Fibroblast of skin of left biceps (primary cell): ENCODE results near the gene TKT.

Experiments
- DNase-seq, 2 experiments: peaks; one replicate each; pipeline ENCODE4 v3.0.0-alpha.2; 2013; ENCODE audit warnings: low read depth in 2 of 2

TKT gene

GRCh38 chr3:53198256-53198977, 57.4 kb downstream of the TKT start:
- DNase-seq = no peak

- DNase-seq = peak in 1 of 2 experiments; percentile 42
Measured at GRCh38 chr3:53196575-53197407, 59.0 kb downstream of the TKT start.

- no peak for DNase-seq
Measured at GRCh38 chr3:53195602-53196574, 59.9 kb downstream of the TKT start.

GRCh38 chr3:53195066-53195450, 60.8 kb downstream of the TKT start:
- DNase-seq = no peak

- DNase-seq = no peak
Measured at GRCh38 chr3:53194210-53195065, 61.4 kb downstream of the TKT start.

- DNase-seq = no peak
Measured at GRCh38 chr3:53193466-53194209, 62.2 kb downstream of the TKT start.

- DNase-seq = no peak
Measured at GRCh38 chr3:53192608-53193007, 63.2 kb downstream of the TKT start.

GRCh38 chr3:53191836-53192480, 63.9 kb downstream of the TKT start:
- DNase-seq = no peak

- no peak for DNase-seq
Measured at GRCh38 chr3:53190659-53191058, 65.2 kb downstream of the TKT start.

- no peak for DNase-seq
Measured at GRCh38 chr3:53189276-53189675, 66.5 kb downstream of the TKT start.

- no peak for DNase-seq
Measured at GRCh38 chr3:53188720-53189119, 67.1 kb downstream of the TKT start.

GRCh38 chr3:53188136-53188685, 67.6 kb downstream of the TKT start:
- DNase-seq = no peak

- DNase-seq = peak; percentile 13 to 17
Measured at GRCh38 chr3:53187430-53187829, 68.4 kb downstream of the TKT start.

- no peak for DNase-seq
Measured at GRCh38 chr3:53186726-53187125, 69.1 kb downstream of the TKT start.

GRCh38 chr3:53185761-53186465, 69.9 kb downstream of the TKT start:
- no peak for DNase-seq

- DNase-seq = no peak
Measured at GRCh38 chr3:53184701-53185100, 71.1 kb downstream of the TKT start.

- no peak for DNase-seq
Measured at GRCh38 chr3:53183514-53183913, 72.3 kb downstream of the TKT start.

- no peak for DNase-seq
Measured at GRCh38 chr3:53182764-53183355, 73.0 kb downstream of the TKT start.
